Measurements from ENCODE around the gene TANC2.

- no peak for TF ChIP-seq EZH2 (IDR thresholded peaks at IDR 0.05; ENCODE audit: insufficient read depth, poor library complexity, severe bottlenecking)
- no peak for TF ChIP-seq EZH2phosphoT487 (IDR thresholded peaks at IDR 0.05; ENCODE audit: insufficient read depth, low read depth)
Measured at GRCh38 chr17:63001689-63002394, 35.8 kb downstream of the TANC2 start.

Measured in GM23248 (cell line).